GM23248 (cell line): Measurements from ENCODE around the gene PARP8.

Experiments used
- EZH2 ChIP-seq: fragments of 200-600 bp; sonication (generic); IDR thresholded peaks from 2 replicates; pipeline ENCODE4 v1.6.1; 2018; ENCODE audit warnings: antibody characterized with exemption, mild to moderate bottlenecking; ENCODE audit not compliant: insufficient read depth, poor library complexity, severe bottlenecking
- EZH2phosphoT487 ChIP-seq: fragments of 200-600 bp; sonication (generic); IDR thresholded peaks from 2 replicates; pipeline ENCODE4 v1.6.1; 2018; ENCODE audit warnings: antibody characterized with exemption, moderate library complexity, mild to moderate bottlenecking, low read depth; ENCODE audit not compliant: insufficient read depth

GRCh38 chr5:50710838-50711237, 44.4 kb downstream of the PARP8 start:
- TF ChIP-seq EZH2 (no peak), EZH2phosphoT487 (no peak)
